GM19351 (cell line): ENCODE data around the gene MX2.
"Not testable (repeated sequence)": the region's sequence is repeated elsewhere in the genome, so short reads cannot be mapped to it uniquely, and the experiment has no call there.

Source experiments
- ATAC-seq: cut with Tn5 transposase; IDR thresholded peaks from one replicate; pipeline ENCODE4 v1.9.1; 2021; ENCODE audit warnings: mild to moderate bottlenecking, moderate library complexity; ENCODE audit not compliant: unreplicated experiment

The MX2 gene

GRCh38 chr21:41333752-41334151 is 28.1 kb upstream of the MX2 start:
- ATAC-seq, result no peak

GRCh38 chr21:41337515-41337914 is 24.3 kb upstream of the MX2 start:
- ATAC-seq, result no peak

- no peak for ATAC-seq
These were observed 23.4 kb upstream of the MX2 start for GRCh38 chr21:41338455-41338854.

- no peak for ATAC-seq
These were observed 19.8 kb upstream of the MX2 start for GRCh38 chr21:41342035-41342434.

GRCh38 chr21:41344146-41344545 is 17.7 kb upstream of the MX2 start:
- no peak for ATAC-seq

- no peak for ATAC-seq
These were observed 16.5 kb upstream of the MX2 start for GRCh38 chr21:41345356-41345755.

- ATAC-seq, result no peak
These were observed 15.7 kb upstream of the MX2 start for GRCh38 chr21:41345934-41346685.

GRCh38 chr21:41346758-41347157 is 15.1 kb upstream of the MX2 start:
- ATAC-seq, result no peak

- ATAC-seq, result no peak
These were observed 13.4 kb upstream of the MX2 start for GRCh38 chr21:41348434-41348833.

GRCh38 chr21:41349126-41349525 is 12.7 kb upstream of the MX2 start:
- no peak for ATAC-seq

GRCh38 chr21:41349619-41350390 is 12.0 kb upstream of the MX2 start:
- no peak for ATAC-seq

- ATAC-seq, result no peak
These were observed 11.2 kb upstream of the MX2 start for GRCh38 chr21:41350436-41351155.

- no peak for ATAC-seq
These were observed 4.3 kb upstream of the MX2 start for GRCh38 chr21:41357546-41357945.

GRCh38 chr21:41358193-41359166 is 3.3 kb upstream of the MX2 start:
- no peak for ATAC-seq

GRCh38 chr21:41359286-41359685 is 2.5 kb upstream of the MX2 start:
- no peak for ATAC-seq

- not testable (repeated sequence) for ATAC-seq
These were observed 2.1 kb upstream of the MX2 start for GRCh38 chr21:41359754-41360071.

GRCh38 chr21:41360072-41360821 is 1.6 kb upstream of the MX2 start:
- ATAC-seq, result no peak

GRCh38 chr21:41361053-41361785 is 608 bp upstream of the MX2 start:
- ATAC-seq, result peak; percentile 2

- no peak for ATAC-seq
These were observed 960 bp downstream of the MX2 start for GRCh38 chr21:41362605-41363369.
